SU-DHL-6 (cell line): ENCODE results near the gene KLHDC8A.

Experiments
- H2AFZ ChIP-seq: fragments of 200-600 bp; sonication (generic); 2 replicates; pipeline ENCODE4 v1.6.1; 2014; ENCODE audit warnings: low read depth, mild to moderate bottlenecking, moderate library complexity, mixed read lengths, antibody characterized with exemption, low read length; ENCODE audit not compliant: severe bottlenecking
- H3F3A ChIP-seq: fragments of 200-600 bp; shearing (Covaris generic); 2 replicates; pipeline ENCODE4 v1.6.0; 2016; ENCODE audit warnings: antibody characterized with exemption, mild to moderate bottlenecking; ENCODE audit not compliant: insufficient read depth
- H3K27ac ChIP-seq: fragments of 200-600 bp; sonication (generic); 2 replicates; pipeline ENCODE4 v1.5.1; 2016; ENCODE audit warnings: low read depth, mild to moderate bottlenecking, low read length, moderate library complexity, mixed read lengths
- H3K27me3 ChIP-seq: fragments of 200-600 bp; sonication (generic), shearing (Covaris generic); 2 replicates; pipeline ENCODE4 v1.6.0; 2014; ENCODE audit warnings: mild to moderate bottlenecking, low read length
- H3K36me3 ChIP-seq: fragments of 200-600 bp; sonication (generic); 2 replicates; pipeline ENCODE4 v1.6.1; 2014; ENCODE audit warnings: mild to moderate bottlenecking, low read length, mixed read lengths
- H3K4me2 ChIP-seq: fragments of 300-600, 200-600 bp; shearing (Covaris generic), sonication (generic); 2 replicates; pipeline ENCODE4 v1.6.0; 2014; ENCODE audit warnings: low read length, low read depth, mild to moderate bottlenecking; ENCODE audit not compliant: poor library complexity, severe bottlenecking
- H3K4me3 ChIP-seq: fragments of 200-600 bp; sonication (generic); 2 replicates; pipeline ENCODE4 v1.5.1; 2014; ENCODE audit warnings: antibody characterized with exemption, low read length, mild to moderate bottlenecking, mixed read lengths; ENCODE audit not compliant: insufficient read depth, poor library complexity, severe bottlenecking
- H3K79me2 ChIP-seq: fragments of 200-600 bp; sonication (generic); 2 replicates; pipeline ENCODE4 v1.6.1; 2014; ENCODE audit warnings: mild to moderate bottlenecking, low read length, moderate library complexity; ENCODE audit not compliant: insufficient read depth
- H3K9ac ChIP-seq: fragments of 200-600 bp; sonication (generic); 2 replicates; pipeline ENCODE4 v1.7.0; 2014; ENCODE audit warnings: mild to moderate bottlenecking, low read length
- H3K9me2 ChIP-seq: fragments of 200-600 bp; sonication (generic); replicated peaks from 2 replicates; pipeline ENCODE4 v1.6.1; 2014; ENCODE audit warnings: low read length; ENCODE audit not compliant: insufficient read depth
- H3K9me3 ChIP-seq: fragments of 200-600 bp; sonication (generic); 2 replicates; pipeline ENCODE4 v1.6.1; 2014; ENCODE audit warnings: low read length, mixed read lengths; ENCODE audit not compliant: insufficient read depth
- H4K20me1 ChIP-seq: fragments of 200-600 bp; sonication (generic); 2 replicates; pipeline ENCODE4 v1.6.1; 2014; ENCODE audit warnings: low read depth, mild to moderate bottlenecking, antibody characterized with exemption, low read length, moderate library complexity, mixed read lengths
- EZH2phosphoT487 ChIP-seq: fragments of 200-600 bp; sonication (generic), shearing (Covaris generic); conservative IDR thresholded peaks from 2 replicates; pipeline ENCODE4 v1.6.1; 2018; ENCODE audit warnings: mild to moderate bottlenecking, antibody characterized with exemption, low read length, moderate library complexity, mixed read lengths
- TF ChIP-seq, protein P1 (sequence below): fragments of 200-600 bp; sonication (generic); IDR thresholded peaks from one replicate; pipeline ENCODE4 v1.5.1; 2017; ENCODE audit warnings: antibody characterized with exemption, mild to moderate bottlenecking, low read length, moderate library complexity; ENCODE audit not compliant: insufficient read depth, poor library complexity, severe bottlenecking

The KLHDC8A gene

DNA sequence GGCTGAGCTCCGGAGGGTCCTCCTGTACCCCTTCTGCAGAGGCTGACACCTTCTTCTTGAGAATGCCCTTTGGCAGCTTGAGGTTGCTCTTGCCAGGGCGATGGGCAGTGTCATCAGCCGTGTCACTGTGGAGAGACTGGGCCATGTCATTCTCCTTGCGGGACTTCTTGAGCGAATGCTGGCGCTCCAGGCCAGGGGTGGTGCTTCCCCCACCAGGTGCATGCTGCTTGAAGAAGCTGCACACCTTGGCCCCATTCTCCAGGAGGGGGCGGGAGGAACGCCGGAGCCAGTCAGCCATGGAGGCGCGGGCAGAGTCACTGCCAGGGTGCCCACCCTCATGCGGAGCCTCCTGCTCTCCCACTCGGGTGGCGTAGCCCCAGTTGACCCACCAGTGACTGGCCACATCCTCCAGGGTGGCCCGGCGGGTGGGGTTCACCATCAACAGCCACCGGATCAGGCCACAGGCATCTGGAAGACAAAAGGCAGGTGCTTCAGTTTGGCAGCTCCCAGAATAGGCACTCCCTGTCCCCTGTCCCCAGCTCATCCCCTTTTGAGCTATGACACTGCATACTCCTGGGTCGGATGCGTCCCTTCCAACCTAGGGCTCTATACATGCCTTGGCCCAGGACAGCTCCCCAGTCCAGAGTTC lies 52.6 kb downstream of the KLHDC8A start:
- no peaks in the 10 kb centered on the region for H3K27me3 ChIP-seq
- H3K79me2 ChIP-seq: no peaks in the 10 kb centered on the region
- peaks cover 15% of the 10 kb centered on the region for H3F3A ChIP-seq
- H3K27ac ChIP-seq: no peak overlapping the region
- H2AFZ ChIP-seq: no peak overlapping the region
- H3K9me3 ChIP-seq: no peaks in the 10 kb centered on the region
- peaks cover 12% of the 10 kb centered on the region for H3K36me3 ChIP-seq
- H3K4me2 ChIP-seq: no peak overlapping the region
- no peaks in the 10 kb centered on the region for H3K9me2 ChIP-seq
- H4K20me1 ChIP-seq: no peaks in the 10 kb centered on the region
- no peak overlapping the region for H3K9ac ChIP-seq
- H3K4me3 ChIP-seq: no peak overlapping the region
- no peak for TF ChIP-seq EZH2phosphoT487
- TF ChIP-seq, protein P1, sequence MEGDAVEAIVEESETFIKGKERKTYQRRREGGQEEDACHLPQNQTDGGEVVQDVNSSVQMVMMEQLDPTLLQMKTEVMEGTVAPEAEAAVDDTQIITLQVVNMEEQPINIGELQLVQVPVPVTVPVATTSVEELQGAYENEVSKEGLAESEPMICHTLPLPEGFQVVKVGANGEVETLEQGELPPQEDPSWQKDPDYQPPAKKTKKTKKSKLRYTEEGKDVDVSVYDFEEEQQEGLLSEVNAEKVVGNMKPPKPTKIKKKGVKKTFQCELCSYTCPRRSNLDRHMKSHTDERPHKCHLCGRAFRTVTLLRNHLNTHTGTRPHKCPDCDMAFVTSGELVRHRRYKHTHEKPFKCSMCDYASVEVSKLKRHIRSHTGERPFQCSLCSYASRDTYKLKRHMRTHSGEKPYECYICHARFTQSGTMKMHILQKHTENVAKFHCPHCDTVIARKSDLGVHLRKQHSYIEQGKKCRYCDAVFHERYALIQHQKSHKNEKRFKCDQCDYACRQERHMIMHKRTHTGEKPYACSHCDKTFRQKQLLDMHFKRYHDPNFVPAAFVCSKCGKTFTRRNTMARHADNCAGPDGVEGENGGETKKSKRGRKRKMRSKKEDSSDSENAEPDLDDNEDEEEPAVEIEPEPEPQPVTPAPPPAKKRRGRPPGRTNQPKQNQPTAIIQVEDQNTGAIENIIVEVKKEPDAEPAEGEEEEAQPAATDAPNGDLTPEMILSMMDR: no peak

DNA sequence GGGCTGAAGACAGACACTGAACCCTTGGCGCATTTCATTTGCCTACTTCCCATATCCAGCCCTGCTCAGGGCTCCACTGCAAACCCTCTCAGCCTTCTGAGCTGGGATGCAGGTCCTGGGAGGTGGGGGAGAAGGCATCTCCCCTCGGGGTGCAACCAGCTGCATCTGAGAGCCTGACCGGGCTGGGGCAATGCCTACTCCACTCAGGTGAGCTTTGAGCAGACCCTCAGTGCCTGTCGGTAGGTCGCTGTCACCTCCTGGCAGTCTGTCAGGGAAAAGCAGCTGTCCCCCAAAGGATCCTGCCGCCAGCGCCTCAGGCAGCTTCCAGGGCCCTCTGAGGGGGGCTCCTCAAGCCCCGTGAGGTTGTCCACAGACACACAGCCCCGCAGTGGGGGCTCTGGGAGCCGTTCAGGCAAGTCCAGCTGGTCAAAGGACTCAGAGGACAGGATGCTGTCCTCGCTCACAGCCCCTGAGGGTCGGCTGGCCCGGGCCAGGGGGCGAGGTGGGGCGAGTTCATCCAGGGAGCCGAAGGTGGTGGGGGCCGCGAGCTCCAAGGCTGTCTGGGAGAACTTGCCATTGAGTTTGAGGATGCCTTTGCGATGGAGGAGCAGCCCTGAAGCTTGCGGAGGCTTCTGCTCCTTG lies 53.4 kb downstream of the KLHDC8A start:
- Histone ChIP-seq H3K9me3 (no peaks in the 10 kb centered on the region), H3K79me2 (no peaks in the 10 kb centered on the region), H3F3A (peaks cover 15% of the 10 kb centered on the region), H3K4me3 (no peak overlapping the region), H3K27ac (no peak overlapping the region), H3K27me3 (no peaks in the 10 kb centered on the region), H3K36me3 (peaks cover 12% of the 10 kb centered on the region), H2AFZ (no peak overlapping the region), H3K4me2 (no peak overlapping the region), H3K9me2 (no peaks in the 10 kb centered on the region), H3K9ac (no peak overlapping the region), H4K20me1 (no peaks in the 10 kb centered on the region)
- no peak for TF ChIP-seq EZH2phosphoT487
- TF ChIP-seq, protein P1: no peak

GRCh38 chr1:205301842-205302588 lies 54.7 kb downstream of the KLHDC8A start:
- Histone ChIP-seq H3K9ac (peak overlapping the region; percentile 49), H3F3A (peaks cover 15% of the 10 kb centered on the region), H2AFZ (no peak overlapping the region), H3K4me2 (peak overlapping the region; percentile 50), H3K36me3 (peaks cover 5% of the 10 kb centered on the region; the same call in 1 of the 2 replicates), H3K27me3 (no peaks in the 10 kb centered on the region), H3K79me2 (no peaks in the 10 kb centered on the region), H3K4me3 (no peak overlapping the region), H3K27ac (peak overlapping the region; percentile 89), H3K9me2 (no peaks in the 10 kb centered on the region), H3K9me3 (no peaks in the 10 kb centered on the region), H4K20me1 (no peaks in the 10 kb centered on the region)
- TF ChIP-seq, protein P1: no peak
- no peak for TF ChIP-seq EZH2phosphoT487
